AG20443 (cell line): ENCODE measurements around the gene SERTAD3.
A peak's percentile ranks its signal among the peaks of the same experiment; 100 is the strongest.
"Not testable (repeated sequence)": the region's sequence is repeated elsewhere in the genome, so short reads cannot be mapped to it uniquely, and the experiment has no call there.

Experiments used
- DNase-seq: peaks from one replicate; pipeline ENCODE4 v3.0.0; 2012; ENCODE audit warnings: low spot score, mixed read lengths

The SERTAD3 gene

GRCh38 chr19:40408598-40408925, 35.6 kb downstream of the SERTAD3 start:
- DNase-seq, result not testable (repeated sequence)

DNA sequence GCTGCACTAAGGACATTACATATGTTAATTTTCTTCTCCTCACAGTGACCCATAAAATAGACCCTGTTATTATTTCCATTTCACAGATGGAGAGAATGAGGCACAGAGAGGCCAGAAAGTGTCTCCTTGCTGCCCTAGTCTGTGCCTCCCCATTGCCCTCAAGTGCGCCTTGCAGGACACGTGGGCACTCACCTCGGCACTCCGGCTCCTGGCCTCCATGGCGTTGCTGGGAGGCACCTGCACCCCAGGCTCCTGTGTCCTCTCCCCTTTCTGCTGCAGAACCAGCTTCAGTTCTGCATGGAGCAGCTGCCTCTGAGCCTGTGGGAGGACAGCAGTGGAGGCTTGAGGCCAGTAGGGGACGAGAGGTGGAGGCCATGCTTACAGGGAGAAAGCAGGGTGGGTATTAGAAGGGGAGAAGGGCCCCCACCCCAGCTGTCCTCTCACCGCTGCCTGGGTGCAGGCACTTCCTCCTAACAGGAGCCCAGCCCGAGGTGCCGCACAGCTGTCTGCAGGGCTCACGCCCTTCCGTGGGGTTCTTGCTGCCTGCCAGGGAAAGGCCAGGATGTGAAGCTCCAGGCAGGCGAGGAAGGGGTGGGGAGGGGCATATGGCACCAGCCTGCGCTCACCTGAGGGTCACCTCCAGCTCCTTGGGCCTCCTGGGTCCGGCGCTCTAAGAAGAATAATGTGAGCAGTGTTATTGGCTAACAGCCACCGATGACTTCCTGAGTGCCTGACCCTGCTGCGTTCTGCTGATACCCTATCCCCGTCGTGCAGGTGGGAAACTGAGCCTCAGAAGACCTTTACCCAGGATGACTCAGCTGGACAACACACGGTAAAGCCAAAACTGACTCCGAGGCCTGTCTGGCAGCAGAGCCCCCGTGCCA, 36.2 kb downstream of the SERTAD3 start:
- no peak for DNase-seq

GRCh38 chr19:40403262-40403984, 40.7 kb downstream of the SERTAD3 start:
- peak; percentile 97 for DNase-seq

GRCh38 chr19:40400559-40400958, 43.6 kb downstream of the SERTAD3 start:
- peak; percentile 38 for DNase-seq

DNA sequence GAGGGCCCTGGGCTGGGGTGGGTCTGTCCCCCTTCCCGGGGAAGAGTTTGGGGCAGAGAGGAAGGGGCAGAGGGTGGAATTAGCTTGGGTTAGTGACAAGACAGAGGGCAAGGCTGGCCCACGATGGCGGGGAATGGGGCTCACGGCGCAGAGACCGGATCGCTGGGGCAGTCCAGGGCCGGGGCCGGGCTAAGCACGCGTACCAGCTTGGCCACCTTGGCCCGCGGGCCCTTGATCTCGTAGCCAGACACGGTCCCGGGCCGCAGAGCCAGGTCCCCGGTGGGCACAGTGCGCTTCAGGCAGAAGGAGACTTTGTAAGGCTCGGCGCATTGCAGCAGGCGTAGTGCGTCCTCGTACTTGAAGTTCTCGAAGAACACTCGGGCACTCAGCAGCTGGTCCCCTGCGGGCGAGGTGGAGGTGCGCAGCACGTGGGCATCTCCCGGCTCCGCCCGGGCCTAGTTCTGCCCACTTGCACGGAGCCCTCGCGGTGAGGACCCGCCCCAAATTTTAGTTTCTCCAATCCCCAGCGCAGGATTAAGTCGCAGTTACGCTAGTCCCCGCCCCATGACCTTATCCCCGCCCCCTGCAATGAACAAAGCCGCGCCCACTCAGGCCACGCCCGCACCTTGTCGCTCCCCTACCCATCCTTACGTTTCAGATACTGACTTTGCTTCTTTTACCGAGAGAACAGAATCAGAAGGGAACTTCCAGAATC, 45.6 kb downstream of the SERTAD3 start:
- DNase-seq, result peak; percentile 45

DNA sequence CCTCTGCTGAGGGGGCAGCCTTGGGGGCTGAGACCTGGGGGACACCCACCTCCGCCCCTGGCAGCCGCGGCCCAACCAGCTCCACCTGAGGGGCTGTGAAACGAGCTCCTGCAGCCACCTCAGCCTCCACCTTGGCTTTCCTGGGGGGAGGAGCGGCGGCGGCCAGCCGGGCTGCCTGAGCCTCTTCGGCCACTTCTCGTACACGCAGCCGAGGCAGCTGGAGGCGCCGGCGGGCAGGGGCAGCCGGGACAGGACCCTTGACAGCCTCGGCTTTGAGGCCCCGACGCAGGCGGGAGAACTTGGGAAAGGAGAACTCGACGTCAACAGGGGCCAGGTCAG, 46.6 kb downstream of the SERTAD3 start:
- no peak for DNase-seq

- DNase-seq, result no peak
These were observed 47.1 kb downstream of the SERTAD3 start for GRCh38 chr19:40396886-40397567.

- no peak for DNase-seq
These were observed 48.2 kb downstream of the SERTAD3 start for GRCh38 chr19:40395956-40396355.

GRCh38 chr19:40394816-40395210, 49.3 kb downstream of the SERTAD3 start:
- no peak for DNase-seq

- no peak for DNase-seq
These were observed 50.0 kb downstream of the SERTAD3 start for GRCh38 chr19:40393894-40394815.

GRCh38 chr19:40392894-40393517, 51.1 kb downstream of the SERTAD3 start:
- DNase-seq, result peak; percentile 42

GRCh38 chr19:40392123-40392522, 52.0 kb downstream of the SERTAD3 start:
- no peak for DNase-seq
